A549 (cell line): ENCODE data around the gene RHOBTB1.

Experiments
- CBX2 ChIP-seq: fragments of 200-600 bp; sonication (generic); IDR thresholded peaks from 2 replicates; pipeline ENCODE4 v1.6.1; 2016; ENCODE audit warnings: low read depth, mild to moderate bottlenecking, borderline replicate concordance
- HOXA7 ChIP-seq: fragments of 250-450 bp; sonication (Bioruptor Pico); IDR thresholded peaks from 2 replicates; pipeline ENCODE4 v1.5.0; 2020; ENCODE audit warnings: mild to moderate bottlenecking, moderate library complexity
- JUN ChIP-seq, 2 experiments: fragments of >200 bp; sonication (Bioruptor Twin); formaldehyde crosslinking; IDR thresholded peaks; 2 replicates in 1 of 2; 3 replicates in 1 of 2; pipeline ENCODE4 v1.6.1; 2016 to 2017
- MAX ChIP-seq: IDR thresholded peaks from 2 replicates; pipeline ENCODE4 v1.6.1; 2012
- POLR2A ChIP-seq: IDR thresholded peaks from 2 replicates; pipeline ENCODE4 v1.6.1; 2012; ENCODE audit warnings: mild to moderate bottlenecking, low read length
- RAD21 ChIP-seq, 2 experiments: fragments of >200 bp in 1 of 2; sonication (Bioruptor Twin) in 1 of 2; formaldehyde crosslinking in 1 of 2; IDR thresholded peaks in 1 of 2; conservative IDR thresholded peaks in 1 of 2; 2 replicates in 1 of 2; 3 replicates in 1 of 2; pipeline ENCODE4 v1.6.1; 2012 to 2018; ENCODE audit warnings: inconsistent platforms in 1 of 2
- USF2 ChIP-seq: fragments of 450-650 bp; IDR thresholded peaks from 2 replicates; pipeline ENCODE4 v1.6.1; 2014; ENCODE audit warnings: antibody characterized with exemption
- TF ChIP-seq, protein P1 (sequence below): fragments of >200 bp; sonication (Bioruptor Twin); formaldehyde crosslinking; IDR thresholded peaks from 3 replicates; pipeline ENCODE4 v1.5.1; 2016

GRCh38 chr10:60977161-60978122 is 33.5 kb upstream of the RHOBTB1 start:
- no peak for TF ChIP-seq JUN (IDR thresholded peaks at IDR 0.05)
- TF ChIP-seq, protein P1, sequence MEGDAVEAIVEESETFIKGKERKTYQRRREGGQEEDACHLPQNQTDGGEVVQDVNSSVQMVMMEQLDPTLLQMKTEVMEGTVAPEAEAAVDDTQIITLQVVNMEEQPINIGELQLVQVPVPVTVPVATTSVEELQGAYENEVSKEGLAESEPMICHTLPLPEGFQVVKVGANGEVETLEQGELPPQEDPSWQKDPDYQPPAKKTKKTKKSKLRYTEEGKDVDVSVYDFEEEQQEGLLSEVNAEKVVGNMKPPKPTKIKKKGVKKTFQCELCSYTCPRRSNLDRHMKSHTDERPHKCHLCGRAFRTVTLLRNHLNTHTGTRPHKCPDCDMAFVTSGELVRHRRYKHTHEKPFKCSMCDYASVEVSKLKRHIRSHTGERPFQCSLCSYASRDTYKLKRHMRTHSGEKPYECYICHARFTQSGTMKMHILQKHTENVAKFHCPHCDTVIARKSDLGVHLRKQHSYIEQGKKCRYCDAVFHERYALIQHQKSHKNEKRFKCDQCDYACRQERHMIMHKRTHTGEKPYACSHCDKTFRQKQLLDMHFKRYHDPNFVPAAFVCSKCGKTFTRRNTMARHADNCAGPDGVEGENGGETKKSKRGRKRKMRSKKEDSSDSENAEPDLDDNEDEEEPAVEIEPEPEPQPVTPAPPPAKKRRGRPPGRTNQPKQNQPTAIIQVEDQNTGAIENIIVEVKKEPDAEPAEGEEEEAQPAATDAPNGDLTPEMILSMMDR = no peak
- TF ChIP-seq RAD21 (conservative IDR thresholded peaks at IDR 0.05 in 1 of 2, IDR thresholded peaks at IDR 0.05 in 1 of 2) = no peak
- TF ChIP-seq MAX = no peak
- TF ChIP-seq CBX2 = no peak
- no peak for TF ChIP-seq POLR2A
- no peak for TF ChIP-seq USF2
- TF ChIP-seq HOXA7 (CRISPR knock-in tag) = no peak
